Smooth muscle cell (in vitro differentiated cells): ENCODE data around the gene PSMC3IP. TPM values are rescaled to one million over a fixed set of nuclear protein-coding genes. Genes with fewer than 3 reads are reported as not detected.

Source experiments
- DNase-seq: peaks from one replicate; lab custom pipeline; 2025; ENCODE audit not compliant: unreplicated experiment; lab: John Stamatoyannopoulos, UW
- H2AFZ ChIP-seq: fragments of 200-600 bp; sonication (generic); 2 replicates; pipeline ENCODE4 v1.6.0; 2016; ENCODE audit warnings: antibody characterized with exemption, low read depth, mild to moderate bottlenecking
- H3F3A ChIP-seq: fragments of 200-600 bp; sonication (generic); 2 replicates; pipeline ENCODE4 v1.6.0; 2017; ENCODE audit warnings: antibody characterized with exemption, low read depth
- H3K27ac ChIP-seq: fragments of 200-600 bp; sonication (generic); 2 replicates; pipeline ENCODE4 v1.5.1; 2016; ENCODE audit warnings: low read depth, mild to moderate bottlenecking
- H3K27me3 ChIP-seq: fragments of 200-600 bp; sonication (generic); 2 replicates; pipeline ENCODE4 v1.6.1; 2016; ENCODE audit warnings: low read depth, mild to moderate bottlenecking
- H3K36me3 ChIP-seq: fragments of 200-600 bp; sonication (generic); 2 replicates; pipeline ENCODE4 v1.5.1; 2016; ENCODE audit warnings: low read depth
- H3K4me1 ChIP-seq: fragments of 200-600 bp; sonication (generic); 2 replicates; pipeline ENCODE4 v1.5.1; 2016; ENCODE audit warnings: low read depth
- H3K4me2 ChIP-seq: fragments of 200-600 bp; sonication (generic); 2 replicates; pipeline ENCODE4 v1.6.0; 2016; ENCODE audit warnings: mild to moderate bottlenecking
- H3K4me3 ChIP-seq: fragments of 200-600 bp; sonication (generic); 2 replicates; pipeline ENCODE4 v1.5.1; 2016; ENCODE audit warnings: mild to moderate bottlenecking
- H3K79me2 ChIP-seq: fragments of 200-600 bp; sonication (generic); 2 replicates; pipeline ENCODE4 v1.6.0; 2016; ENCODE audit warnings: low read depth, mild to moderate bottlenecking
- H3K9ac ChIP-seq: fragments of 200-600 bp; sonication (generic); 2 replicates; pipeline ENCODE4 v1.6.0; 2016; ENCODE audit warnings: low read depth
- H3K9me3 ChIP-seq: fragments of 200-600 bp; sonication (generic); replicated peaks from 2 replicates; pipeline ENCODE4 v1.5.1; 2016; ENCODE audit warnings: low read depth
- H4K20me1 ChIP-seq: fragments of 200-600 bp; sonication (generic); 2 replicates; pipeline ENCODE4 v1.6.0; 2016; ENCODE audit warnings: low read depth
- CTCF ChIP-seq: fragments of 200-600 bp; sonication (generic); IDR thresholded peaks from 2 replicates; pipeline ENCODE4 v1.5.1; 2017; ENCODE audit warnings: borderline replicate concordance, mild to moderate bottlenecking, antibody characterized with exemption; ENCODE audit not compliant: insufficient read depth, poor library complexity, severe bottlenecking
- WGBS: methylation state at CpG from one replicate; pipeline ENCODE4 v1.1.7; 2016; ENCODE audit warnings: low lambda C conversion rate; 5-methylcytosine and 5-hydroxymethylcytosine counted together
- polyA plus RNA-seq: library from polyadenylated mRNA; unstranded; fragments of >200 nt; fragmentation: Nextera tagmentation; extraction: Ambion mirVana; gene quantifications from 2 replicates; pipeline ENCODE4 v1.2.1, GENCODE V29; 2016
- total RNA-seq: library from RNA; depleted of rRNA; stranded (reverse); fragments of >200 nt; gene quantifications from 2 replicates; pipeline ENCODE4 v1.2.3, GENCODE V29; 2014

PSMC3IP gene
- total and polyA plus RNA-seq, 2 experiments from 2014 or later: 5.3 to 7.7 TPM

- Histone ChIP-seq H3K9me3 (no peaks in the 10 kb centered on the region), H3K79me2 (peaks cover 5% of the 10 kb centered on the region), H3K27ac (no peak overlapping the region), H3K4me1 (no peaks in the 10 kb centered on the region), H3K4me2 (no peak overlapping the region), H4K20me1 (no peaks in the 10 kb centered on the region), H2AFZ (no peak overlapping the region), H3K9ac (no peak overlapping the region), H3F3A (no peaks in the 10 kb centered on the region), H3K27me3 (no peaks in the 10 kb centered on the region), H3K4me3 (no peak overlapping the region), H3K36me3 (no peaks in the 10 kb centered on the region)
- TF ChIP-seq CTCF: no peak
- no peak for DNase-seq
- WGBS: 98% methylated on average over 14 of the region's 14 CpGs
Measured at GRCh38 chr17:42538482-42538881, 39.0 kb downstream of the PSMC3IP start.

GRCh38 chr17:42537826-42538451, 39.6 kb downstream of the PSMC3IP start:
- no peak overlapping the region for H3K4me3 ChIP-seq
- H4K20me1 ChIP-seq: no peaks in the 10 kb centered on the region
- H2AFZ ChIP-seq: no peak overlapping the region
- DNase-seq: no peak
- H3K4me2 ChIP-seq: no peak overlapping the region
- TF ChIP-seq CTCF: no peak
- H3K4me1 ChIP-seq: no peaks in the 10 kb centered on the region
- WGBS: 95% methylated on average over 5 of the region's 5 CpGs
- no peaks in the 10 kb centered on the region for H3F3A ChIP-seq
- H3K36me3 ChIP-seq: no peaks in the 10 kb centered on the region
- H3K79me2 ChIP-seq: peaks cover 5% of the 10 kb centered on the region
- H3K9me3 ChIP-seq: no peaks in the 10 kb centered on the region
- no peak overlapping the region for H3K27ac ChIP-seq
- H3K9ac ChIP-seq: no peak overlapping the region
- H3K27me3 ChIP-seq: no peaks in the 10 kb centered on the region

GRCh38 chr17:42537156-42537805, 40.2 kb downstream of the PSMC3IP start:
- Histone ChIP-seq H3K4me3 (peak overlapping the region; percentile 65), H3K9me3 (no peaks in the 10 kb centered on the region), H3K27me3 (no peaks in the 10 kb centered on the region), H4K20me1 (no peaks in the 10 kb centered on the region), H3K36me3 (no peaks in the 10 kb centered on the region), H3K9ac (peak overlapping the region; percentile 26), H3K4me2 (peak overlapping the region; percentile 85), H3F3A (no peaks in the 10 kb centered on the region), H3K4me1 (no peaks in the 10 kb centered on the region), H3K27ac (no peak overlapping the region), H3K79me2 (peaks cover 5% of the 10 kb centered on the region), H2AFZ (no peak overlapping the region)
- TF ChIP-seq CTCF: no peak
- WGBS: 91% methylated on average over 28 of the region's 31 CpGs
- DNase-seq: no peak
